Activated CD8-positive, alpha-beta memory T cell treated with anti-CD3 and anti-CD28 coated beads, Interleukin-2, amount 50 U/mL, for 4 hours (primary cell): ENCODE measurements around the gene ATG101.
"Not testable (repeated sequence)": the region's sequence is repeated elsewhere in the genome, so short reads cannot be mapped to it uniquely, and the experiment has no call there.

Experiments used
- DNase-seq: peaks from one replicate; pipeline ENCODE4 v3.0.0-alpha.2; 2020

ATG101 gene

DNA sequence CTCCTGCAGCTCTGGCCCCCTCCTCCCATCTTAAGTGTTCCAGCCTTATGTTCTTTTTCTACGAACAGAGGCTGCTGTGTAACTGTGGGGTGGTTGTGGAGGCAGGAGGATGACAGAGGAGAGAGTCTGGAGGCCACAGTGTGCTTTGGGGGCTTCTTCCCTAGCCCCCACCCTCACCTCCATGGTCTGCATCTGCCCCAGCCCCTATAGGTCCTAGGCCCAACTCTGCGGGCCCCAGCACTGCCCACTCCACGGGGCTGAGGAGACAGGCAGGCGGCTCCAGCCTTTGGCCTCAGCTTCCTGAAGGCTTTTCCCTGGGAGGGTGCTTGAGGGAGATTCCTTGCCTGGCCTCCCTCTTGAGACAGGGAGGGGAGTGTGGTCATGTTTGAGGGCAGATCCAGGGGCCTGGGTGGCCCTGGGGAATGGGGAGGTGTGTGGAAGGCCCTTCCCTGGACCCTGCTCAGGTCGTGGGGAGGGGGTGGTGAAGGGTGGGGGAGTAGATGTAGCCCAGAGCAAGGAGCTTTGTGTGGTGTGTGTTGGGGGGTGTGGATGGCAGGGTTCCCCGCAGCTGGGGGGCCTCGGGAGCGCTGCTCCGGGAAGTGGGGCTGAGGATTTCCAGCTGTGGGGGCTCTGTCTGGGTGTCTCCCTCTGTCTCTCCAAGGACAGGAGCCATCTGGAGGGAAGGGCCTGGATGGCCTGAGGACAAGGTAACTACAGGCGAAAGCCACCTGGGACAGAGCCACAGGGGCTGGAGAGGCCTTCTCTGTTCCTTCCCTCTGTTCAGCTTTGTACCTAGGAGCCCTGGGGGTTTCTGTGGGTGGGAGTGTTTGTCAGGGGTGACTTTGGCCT, 10.8 kb downstream of the ATG101 start:
- DNase-seq: no peak

DNA sequence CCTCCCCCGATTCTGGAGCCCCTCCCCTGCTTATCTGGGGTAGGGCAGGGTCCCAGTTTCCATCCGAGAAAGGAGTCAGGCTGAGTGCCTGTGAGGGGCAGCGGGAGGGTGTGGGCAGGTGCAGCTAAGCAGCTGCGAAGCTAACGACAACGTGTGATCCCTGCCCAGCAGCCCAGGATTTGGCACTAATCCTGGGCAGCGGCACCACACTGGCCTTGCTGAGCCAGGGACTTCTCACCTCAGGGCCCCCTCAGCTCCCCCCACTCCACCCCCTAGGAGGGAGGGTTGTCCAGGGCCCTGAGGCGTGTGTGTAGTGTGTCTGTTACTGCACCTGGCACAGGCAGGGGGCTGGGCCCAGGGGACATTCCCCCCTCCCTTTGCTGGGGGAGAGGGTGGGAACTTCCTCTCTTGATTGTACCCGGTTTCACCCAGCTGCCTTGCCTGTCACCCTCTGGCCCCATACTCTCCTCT, 11.5 kb downstream of the ATG101 start:
- DNase-seq: no peak

GRCh38 chr12:52082026-52082668, 12.4 kb downstream of the ATG101 start:
- DNase-seq: no peak

DNA sequence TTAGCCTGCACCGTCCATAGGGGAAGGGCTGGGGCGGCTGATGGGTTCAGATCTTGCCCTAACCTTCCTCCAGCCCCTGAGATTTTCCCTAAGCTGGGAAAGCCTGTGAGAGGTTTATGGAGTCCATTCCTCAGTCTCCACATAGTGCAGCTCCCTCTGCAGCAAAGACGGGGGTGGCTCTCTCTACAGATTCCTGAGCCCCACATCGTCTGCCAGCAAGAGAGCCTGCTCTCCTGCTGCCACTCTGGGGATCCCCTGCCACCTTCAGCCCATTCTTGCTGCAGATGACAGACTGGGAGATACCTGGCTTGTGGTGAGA, 12.8 kb downstream of the ATG101 start:
- DNase-seq: no peak

DNA sequence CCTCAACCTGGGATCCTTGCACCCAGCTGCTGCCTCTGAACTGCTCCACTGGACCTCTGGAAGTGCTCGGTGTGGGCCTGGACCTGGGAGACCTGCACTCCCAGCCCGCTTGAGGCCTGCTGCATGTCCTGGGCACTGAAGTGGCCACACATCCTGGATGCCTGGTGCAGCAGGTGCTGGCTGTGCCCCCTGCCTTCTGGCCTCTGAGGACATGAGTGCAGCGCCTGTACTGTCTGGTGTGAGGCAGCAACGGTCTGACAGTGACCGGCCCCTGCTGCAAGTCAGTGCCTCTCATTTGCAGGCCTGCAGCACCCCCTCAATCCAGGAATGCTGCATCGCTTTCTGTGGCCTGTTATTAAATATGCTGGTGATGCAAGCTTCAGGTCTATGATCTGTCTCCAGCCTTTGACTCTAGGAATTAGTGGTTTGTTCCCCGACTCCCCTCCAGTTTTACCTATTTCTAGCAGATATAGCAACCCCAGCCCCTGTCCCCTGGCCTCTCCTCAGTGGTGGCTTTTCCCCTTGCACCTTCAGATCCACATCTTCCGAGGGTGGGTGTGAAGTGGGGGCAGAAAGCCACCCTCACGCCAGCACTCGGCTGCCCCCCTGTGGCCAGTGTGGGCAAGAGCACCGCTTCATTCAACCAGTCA, 13.3 kb downstream of the ATG101 start:
- peak; percentile 76 for DNase-seq

GRCh38 chr12:52083638-52083996, 13.8 kb downstream of the ATG101 start:
- no peak for DNase-seq

DNA sequence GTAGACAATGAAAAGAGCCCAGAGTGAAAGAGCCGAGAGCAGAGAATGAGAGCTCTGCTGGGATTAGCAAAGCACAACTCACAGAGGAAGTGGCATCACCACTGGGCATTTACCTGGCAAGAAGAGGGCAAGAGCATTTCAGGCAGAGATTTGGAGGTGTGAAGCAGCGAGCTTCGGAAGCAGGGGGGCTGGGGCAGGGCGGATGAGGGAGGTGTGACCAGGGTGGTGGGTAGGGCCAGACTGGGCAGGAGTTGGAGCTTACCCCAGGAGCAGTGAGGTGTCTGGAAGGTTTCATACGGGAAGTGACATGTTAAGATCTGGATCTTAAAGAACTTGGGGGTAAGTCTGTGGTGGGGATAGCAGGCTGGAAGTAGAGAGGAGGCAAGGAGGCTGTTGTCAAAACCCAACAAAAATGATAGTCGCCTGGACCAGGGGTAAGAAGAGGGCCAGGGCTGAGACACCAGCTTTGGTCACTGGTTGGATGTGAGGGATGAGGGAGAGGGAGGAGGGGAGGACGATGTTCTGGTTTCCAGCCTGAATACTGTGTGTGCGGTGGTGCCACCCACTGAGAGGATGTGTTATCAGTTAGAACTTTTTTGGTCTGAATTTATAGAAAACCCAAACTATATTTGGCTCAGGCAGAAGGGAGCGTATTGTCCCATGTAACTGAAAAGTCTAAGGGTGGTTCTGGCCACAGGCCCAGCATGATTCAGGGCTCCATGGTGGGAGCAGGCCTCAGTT, 14.9 kb downstream of the ATG101 start:
- DNase-seq: no peak

DNA sequence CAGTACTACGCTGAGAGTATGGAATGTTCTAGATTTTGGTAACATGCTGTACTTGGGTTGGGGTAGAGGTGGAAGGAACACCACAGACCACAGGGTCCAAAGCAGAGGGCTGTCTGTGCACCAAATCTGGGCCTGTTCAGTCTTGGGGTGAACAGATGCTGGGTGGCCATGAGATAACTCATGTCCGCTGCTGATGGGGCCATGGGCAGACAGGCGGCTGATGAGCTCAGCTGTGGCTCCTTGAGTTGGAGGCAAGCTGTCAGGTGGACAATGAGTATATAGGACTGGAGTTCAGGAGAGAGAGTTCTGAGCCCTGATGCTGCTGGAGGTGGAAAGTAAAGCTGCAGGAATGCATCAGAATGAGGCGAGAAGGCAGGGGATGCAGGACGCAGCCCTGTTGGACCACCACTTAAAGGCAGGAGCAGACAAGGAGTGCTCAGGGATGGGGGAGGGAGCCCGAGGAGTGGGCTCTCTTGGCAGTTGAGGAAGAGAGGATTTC, 16.0 kb downstream of the ATG101 start:
- DNase-seq: no peak

DNA sequence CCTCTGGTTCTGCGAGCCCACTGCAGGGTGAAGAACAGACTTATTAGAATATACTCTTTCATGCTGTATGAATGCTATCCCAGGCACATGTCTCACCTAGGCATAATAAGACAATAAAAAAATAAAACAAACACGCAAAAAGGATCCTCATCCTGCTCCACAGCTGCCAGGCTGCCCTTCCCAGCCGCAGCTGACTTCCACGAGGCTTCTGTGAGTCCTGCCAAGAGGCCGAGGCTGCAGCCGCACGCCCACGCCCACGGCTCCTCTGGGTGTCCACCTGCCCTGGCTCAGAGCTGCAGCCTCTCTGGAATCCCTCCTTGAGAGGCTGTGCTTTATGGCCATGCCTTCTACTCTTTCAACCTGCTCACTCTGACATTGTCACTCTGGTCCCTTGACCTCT, 16.6 kb downstream of the ATG101 start:
- no peak for DNase-seq

GRCh38 chr12:52086944-52087835, 17.4 kb downstream of the ATG101 start:
- DNase-seq: no peak

DNA sequence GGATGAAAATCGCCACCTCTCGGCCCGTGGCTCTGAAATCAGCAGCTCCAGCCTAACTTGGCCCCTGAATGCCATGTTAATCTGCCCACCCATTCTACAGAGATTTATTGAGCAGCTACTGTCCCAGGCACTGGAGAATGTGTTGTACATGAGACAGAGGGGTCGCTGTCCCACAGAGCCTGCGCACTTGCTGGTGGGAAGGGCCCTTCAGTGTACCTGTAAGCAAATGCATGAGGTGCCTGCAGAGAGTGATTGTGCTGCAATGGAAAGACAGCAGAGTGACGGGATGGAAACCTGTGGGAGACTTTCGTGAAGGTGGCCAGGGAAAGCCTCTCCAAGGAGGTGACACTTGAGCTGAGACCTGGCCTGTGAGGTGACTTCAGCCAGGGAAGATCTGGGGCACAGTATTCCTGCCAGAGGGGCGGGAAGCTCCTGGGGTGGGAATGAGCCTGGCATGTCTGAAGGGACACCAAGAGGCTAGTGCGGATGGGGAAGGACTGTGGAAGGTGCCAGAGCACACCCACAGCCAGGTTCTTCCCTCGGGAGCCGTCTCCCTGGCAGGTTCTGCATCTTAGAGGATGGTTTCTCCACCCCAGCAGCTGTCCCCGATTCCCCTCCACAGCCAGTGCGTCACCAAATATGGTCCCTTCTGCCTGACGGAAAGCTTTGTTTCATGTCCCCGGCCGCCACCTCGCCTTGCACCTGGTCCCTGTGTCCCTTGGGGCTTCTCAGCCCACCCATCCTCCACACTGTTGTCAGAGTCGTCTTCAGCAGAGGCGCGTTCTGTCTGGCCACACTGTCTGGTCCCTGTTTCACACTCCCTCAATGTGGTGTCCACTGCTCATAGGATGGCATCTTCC, 18.4 kb downstream of the ATG101 start:
- no peak for DNase-seq

- DNase-seq: no peak
These were observed 19.7 kb downstream of the ATG101 start for GRCh38 chr12:52089491-52089890.

GRCh38 chr12:52090291-52090690, 20.5 kb downstream of the ATG101 start:
- DNase-seq: no peak

GRCh38 chr12:52091061-52091460, 21.3 kb downstream of the ATG101 start:
- no peak for DNase-seq

DNA sequence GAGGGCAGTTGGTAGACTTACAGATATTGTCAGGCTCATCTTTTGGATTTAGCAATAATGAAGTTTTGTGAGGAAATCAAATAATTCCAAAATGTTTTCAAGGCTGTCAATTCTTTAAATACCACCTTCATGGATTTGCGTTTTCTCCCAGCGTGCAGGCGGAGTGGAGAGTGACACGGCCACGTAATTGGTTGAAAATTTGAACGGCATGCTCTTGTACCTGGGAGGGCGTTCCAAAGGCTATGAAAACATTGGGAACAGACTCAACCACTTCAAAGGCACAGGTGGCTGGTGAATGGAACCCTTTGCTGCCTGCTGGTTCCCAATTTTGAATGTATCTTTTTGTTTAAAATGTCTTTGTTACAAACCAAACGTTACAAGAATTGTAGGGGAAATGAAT, 22.1 kb downstream of the ATG101 start:
- no peak for DNase-seq

DNA sequence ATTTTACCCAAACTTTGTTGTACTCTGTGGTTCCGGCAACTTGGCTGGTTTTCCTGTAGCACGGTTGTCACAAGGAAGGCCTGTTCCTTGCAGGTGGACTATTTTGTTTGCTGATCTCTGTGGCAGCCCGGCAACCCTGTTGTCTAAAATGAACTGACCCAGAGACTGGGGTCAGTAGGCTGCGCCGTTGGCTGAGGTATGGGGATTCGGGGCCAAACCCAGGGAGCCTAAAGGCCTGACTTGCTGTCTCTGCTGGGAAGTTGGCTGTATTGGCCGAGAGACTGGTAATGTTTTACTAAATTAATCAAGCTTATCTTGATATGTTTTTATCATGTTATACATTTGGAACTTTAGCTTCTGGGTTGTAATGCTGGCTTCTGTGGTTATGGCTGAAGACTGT, 23.6 kb downstream of the ATG101 start:
- no peak for DNase-seq

GRCh38 chr12:52096332-52097044, 26.7 kb downstream of the ATG101 start:
- no peak for DNase-seq

GRCh38 chr12:52097045-52097666, 27.4 kb downstream of the ATG101 start:
- DNase-seq: no peak

- DNase-seq: not testable (repeated sequence)
These were observed 34.8 kb downstream of the ATG101 start for GRCh38 chr12:52104431-52105089.
